Bronchial epithelial cell (primary cell): ENCODE results near the gene PEAK1. TPM values are rescaled to one million over a fixed set of nuclear protein-coding genes. Genes with fewer than 3 reads are reported as not detected.

ENCODE experiments used
- DNase-seq: peaks from one replicate; pipeline ENCODE4 v3.0.0-alpha.2; 2010; ENCODE audit warnings: low read depth
- FAIRE-seq: peaks from 2 replicates; lab custom pipeline; 2011; peaks lifted over from hg19 to GRCh38; lab: Jason Lieb, UNC
- H3K27me3 ChIP-seq: 2 replicates; pipeline ENCODE4 v1.5.1; 2011; ENCODE audit warnings: low read length; ENCODE audit not compliant: control insufficient read depth, insufficient read depth
- H3K36me3 ChIP-seq: 2 replicates; pipeline ENCODE4 v1.5.1; 2011; ENCODE audit warnings: low read length; ENCODE audit not compliant: control insufficient read depth, insufficient read depth
- H3K4me3 ChIP-seq: 2 replicates; pipeline ENCODE4 v1.5.1; 2011; ENCODE audit warnings: mild to moderate bottlenecking, low read depth, low read length, control low read depth
- CTCF ChIP-seq: IDR thresholded peaks from 2 replicates; pipeline ENCODE4 v1.5.1; 2011; ENCODE audit warnings: mild to moderate bottlenecking, moderate library complexity, low read length, control low read depth, inconsistent platforms; ENCODE audit not compliant: insufficient read depth, severe bottlenecking
- total RNA-seq: library from RNA; depleted of rRNA; stranded (reverse); fragments of >200 nt; gene quantifications from 2 replicates; pipeline ENCODE4 v1.2.1, GENCODE V29; 2014

Gene PEAK1
- total RNA-seq, 1 donor from 2014 or later = 3.7 TPM

DNA sequence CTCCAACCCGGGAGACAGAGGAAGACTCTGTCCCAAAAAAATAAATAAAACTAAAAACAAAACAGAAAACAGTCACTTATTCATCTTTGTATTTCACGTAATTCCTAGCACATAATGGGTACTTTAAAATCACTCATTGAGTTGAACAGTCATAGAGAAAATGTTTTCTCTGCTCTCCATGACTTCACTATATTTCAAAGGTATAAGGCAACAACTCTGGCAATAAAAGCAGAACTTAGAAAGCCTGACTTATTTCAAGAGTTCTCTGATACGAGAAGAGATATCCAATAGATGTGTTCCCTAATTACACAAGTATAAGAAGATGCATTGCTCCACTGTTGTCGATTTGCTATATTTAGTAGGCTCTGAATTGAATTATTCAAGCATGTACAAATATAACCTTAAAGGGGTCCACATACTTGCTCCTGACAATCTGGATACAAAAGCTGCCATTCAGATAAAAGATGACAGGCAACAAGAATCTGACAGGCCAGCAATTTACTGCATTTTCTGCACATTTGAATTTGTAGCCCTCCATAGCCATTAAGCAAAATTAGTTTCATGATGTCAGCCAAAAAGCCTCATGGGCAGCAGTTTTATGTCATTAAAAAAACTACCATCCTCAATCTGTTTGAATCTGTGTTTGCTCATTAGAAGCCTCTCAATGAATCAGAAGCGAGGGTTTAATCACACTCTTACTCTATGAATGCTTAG is 47.9 kb downstream of the PEAK1 start:
- DNase-seq = no peak
- H3K27me3 ChIP-seq = no peaks in the 10 kb centered on the region
- no peak overlapping the region for H3K4me3 ChIP-seq
- no peak for TF ChIP-seq CTCF
- no peak for FAIRE-seq
- no peaks in the 10 kb centered on the region for H3K36me3 ChIP-seq

GRCh38 chr15:77370580-77370979 is 49.3 kb downstream of the PEAK1 start:
- FAIRE-seq (no peak), DNase-seq (no peak)
- no peaks in the 10 kb centered on the region for H3K36me3 ChIP-seq
- H3K4me3 ChIP-seq = no peak overlapping the region
- H3K27me3 ChIP-seq = no peaks in the 10 kb centered on the region
- no peak for TF ChIP-seq CTCF

DNA sequence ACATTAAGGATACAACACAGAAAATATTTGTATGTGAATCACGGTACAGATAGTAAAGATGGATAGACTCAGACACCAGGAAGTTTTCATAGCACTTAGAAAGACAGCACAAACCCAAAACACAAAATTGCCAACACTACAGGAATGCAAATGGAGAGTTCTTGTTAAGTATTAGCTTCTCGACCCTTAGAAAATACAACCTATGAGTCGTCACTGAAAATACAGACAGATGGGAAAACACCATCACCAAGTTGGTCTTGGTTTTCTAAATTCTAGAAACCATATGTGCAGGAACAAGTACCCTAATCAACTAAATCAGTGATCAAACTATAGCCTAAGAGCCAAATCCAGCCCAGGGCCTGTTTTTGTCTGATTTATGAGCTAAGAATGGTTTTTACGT is 50.7 kb downstream of the PEAK1 start:
- no peaks in the 10 kb centered on the region for H3K27me3 ChIP-seq
- DNase-seq = no peak
- no peak for TF ChIP-seq CTCF
- H3K36me3 ChIP-seq = no peaks in the 10 kb centered on the region
- no peak for FAIRE-seq
- no peak overlapping the region for H3K4me3 ChIP-seq

DNA sequence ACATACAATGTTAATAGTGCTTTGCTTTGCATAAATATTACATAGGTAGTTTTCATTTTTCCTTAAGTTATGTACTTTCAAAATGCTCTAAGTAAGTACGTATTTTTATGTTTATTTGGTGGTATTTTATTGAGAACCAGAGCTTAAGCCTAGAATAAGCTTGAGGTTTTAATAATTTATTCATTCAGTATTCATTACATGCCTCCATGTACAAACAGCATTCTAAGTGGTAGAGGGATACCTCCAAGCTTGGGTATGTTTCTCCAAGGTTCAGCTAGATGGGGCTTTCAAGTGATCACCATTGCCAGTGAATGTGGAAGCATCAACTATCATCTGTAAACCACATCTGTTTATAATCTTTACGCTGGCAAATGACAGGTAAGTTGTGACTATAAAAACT is 52.3 kb downstream of the PEAK1 start:
- no peaks in the 10 kb centered on the region for H3K36me3 ChIP-seq
- FAIRE-seq (no peak), DNase-seq (no peak)
- H3K4me3 ChIP-seq = no peak overlapping the region
- H3K27me3 ChIP-seq = no peaks in the 10 kb centered on the region
- no peak for TF ChIP-seq CTCF

DNA sequence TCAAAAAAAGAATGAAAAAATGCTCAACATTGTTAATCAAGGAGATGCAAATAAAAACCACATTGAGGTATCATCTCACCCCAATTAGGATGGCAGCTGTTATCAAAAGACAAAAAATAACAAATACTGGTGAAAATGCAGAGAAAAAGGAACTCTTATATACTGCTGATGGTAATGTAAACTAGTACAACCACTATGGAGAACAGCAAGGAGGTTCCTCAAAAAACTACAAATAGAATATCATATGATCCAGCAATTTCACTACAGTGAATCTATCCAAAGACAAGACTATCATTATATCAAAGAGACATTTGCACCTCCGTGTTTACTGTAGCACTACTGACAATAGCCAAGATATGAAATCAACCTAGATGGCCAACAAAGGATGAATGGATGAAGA is 58.4 kb downstream of the PEAK1 start:
- no peak overlapping the region for H3K4me3 ChIP-seq
- TF ChIP-seq CTCF = no peak
- no peaks in the 10 kb centered on the region for H3K27me3 ChIP-seq
- FAIRE-seq = no peak
- DNase-seq = no peak
- no peaks in the 10 kb centered on the region for H3K36me3 ChIP-seq
